ENCODE results near the gene FBXO34.

Gene FBXO34, protein sequence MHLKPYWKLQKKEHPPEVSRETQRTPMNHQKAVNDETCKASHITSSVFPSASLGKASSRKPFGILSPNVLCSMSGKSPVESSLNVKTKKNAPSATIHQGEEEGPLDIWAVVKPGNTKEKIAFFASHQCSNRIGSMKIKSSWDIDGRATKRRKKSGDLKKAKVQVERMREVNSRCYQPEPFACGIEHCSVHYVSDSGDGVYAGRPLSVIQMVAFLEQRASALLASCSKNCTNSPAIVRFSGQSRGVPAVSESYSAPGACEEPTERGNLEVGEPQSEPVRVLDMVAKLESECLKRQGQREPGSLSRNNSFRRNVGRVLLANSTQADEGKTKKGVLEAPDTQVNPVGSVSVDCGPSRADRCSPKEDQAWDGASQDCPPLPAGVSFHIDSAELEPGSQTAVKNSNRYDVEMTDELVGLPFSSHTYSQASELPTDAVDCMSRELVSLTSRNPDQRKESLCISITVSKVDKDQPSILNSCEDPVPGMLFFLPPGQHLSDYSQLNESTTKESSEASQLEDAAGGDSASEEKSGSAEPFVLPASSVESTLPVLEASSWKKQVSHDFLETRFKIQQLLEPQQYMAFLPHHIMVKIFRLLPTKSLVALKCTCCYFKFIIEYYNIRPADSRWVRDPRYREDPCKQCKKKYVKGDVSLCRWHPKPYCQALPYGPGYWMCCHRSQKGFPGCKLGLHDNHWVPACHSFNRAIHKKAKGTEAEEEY

DNA sequence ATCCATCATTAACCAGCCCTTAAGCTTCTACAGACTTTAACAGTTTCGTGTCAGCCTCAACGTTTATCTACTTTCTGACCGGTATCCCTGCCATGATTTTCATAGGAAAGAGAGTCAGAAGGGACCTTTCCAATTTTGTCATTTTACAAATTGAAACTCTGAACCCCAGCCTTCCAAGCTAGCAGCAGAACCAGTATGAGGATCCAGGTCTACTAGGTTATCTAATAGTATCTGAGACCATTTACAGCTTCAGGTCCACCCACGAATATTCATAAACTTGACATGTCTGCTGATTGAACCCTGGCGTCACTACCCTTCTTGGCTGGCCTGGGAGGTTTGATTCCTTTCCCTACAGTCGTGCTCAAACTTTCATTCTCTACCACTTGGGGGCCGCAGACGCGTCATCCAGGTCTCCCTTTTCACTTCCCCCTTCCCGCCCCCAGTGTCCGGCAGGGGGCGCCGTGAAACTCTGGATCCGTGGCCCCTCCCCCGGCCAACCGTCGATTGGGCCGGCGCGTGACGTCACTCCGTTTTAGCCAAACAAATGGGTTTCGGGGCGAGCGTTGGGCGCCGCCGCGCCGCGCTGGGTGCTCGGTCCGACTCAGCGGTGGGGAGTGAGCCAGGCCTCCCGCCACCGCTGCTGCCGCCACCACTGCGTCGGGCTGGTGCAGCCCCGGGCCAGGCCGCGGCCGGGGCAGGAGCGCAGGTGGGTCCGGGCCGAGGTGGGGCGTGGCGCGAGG, at the start of gene FBXO34:
TSS of gene FBXO34 (plus strand) at position 590 of the 740 bp plus-strand sequence. CDS start 78,970 bp downstream, outside the sequence.
- 0 out of 2 replicates have a peak, but pooled peaks have one; percentile 30 for TF ChIP-seq FOXM1 (IDR thresholded peaks at IDR 0.05; ENCODE audit: borderline replicate concordance, low read depth)
- TF ChIP-seq YY1 (IDR thresholded peaks at IDR 0.05; ENCODE audit: low read depth) = no peak
- no peak for TF ChIP-seq EGR1 (IDR thresholded peaks at IDR 0.05)
- TF ChIP-seq, protein P1, sequence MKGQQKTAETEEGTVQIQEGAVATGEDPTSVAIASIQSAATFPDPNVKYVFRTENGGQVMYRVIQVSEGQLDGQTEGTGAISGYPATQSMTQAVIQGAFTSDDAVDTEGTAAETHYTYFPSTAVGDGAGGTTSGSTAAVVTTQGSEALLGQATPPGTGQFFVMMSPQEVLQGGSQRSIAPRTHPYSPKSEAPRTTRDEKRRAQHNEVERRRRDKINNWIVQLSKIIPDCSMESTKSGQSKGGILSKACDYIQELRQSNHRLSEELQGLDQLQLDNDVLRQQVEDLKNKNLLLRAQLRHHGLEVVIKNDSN (IDR thresholded peaks at IDR 0.05) = 0 out of 2 replicates have a peak, but pooled peaks have one; percentile 27
- TF ChIP-seq, protein P2, sequence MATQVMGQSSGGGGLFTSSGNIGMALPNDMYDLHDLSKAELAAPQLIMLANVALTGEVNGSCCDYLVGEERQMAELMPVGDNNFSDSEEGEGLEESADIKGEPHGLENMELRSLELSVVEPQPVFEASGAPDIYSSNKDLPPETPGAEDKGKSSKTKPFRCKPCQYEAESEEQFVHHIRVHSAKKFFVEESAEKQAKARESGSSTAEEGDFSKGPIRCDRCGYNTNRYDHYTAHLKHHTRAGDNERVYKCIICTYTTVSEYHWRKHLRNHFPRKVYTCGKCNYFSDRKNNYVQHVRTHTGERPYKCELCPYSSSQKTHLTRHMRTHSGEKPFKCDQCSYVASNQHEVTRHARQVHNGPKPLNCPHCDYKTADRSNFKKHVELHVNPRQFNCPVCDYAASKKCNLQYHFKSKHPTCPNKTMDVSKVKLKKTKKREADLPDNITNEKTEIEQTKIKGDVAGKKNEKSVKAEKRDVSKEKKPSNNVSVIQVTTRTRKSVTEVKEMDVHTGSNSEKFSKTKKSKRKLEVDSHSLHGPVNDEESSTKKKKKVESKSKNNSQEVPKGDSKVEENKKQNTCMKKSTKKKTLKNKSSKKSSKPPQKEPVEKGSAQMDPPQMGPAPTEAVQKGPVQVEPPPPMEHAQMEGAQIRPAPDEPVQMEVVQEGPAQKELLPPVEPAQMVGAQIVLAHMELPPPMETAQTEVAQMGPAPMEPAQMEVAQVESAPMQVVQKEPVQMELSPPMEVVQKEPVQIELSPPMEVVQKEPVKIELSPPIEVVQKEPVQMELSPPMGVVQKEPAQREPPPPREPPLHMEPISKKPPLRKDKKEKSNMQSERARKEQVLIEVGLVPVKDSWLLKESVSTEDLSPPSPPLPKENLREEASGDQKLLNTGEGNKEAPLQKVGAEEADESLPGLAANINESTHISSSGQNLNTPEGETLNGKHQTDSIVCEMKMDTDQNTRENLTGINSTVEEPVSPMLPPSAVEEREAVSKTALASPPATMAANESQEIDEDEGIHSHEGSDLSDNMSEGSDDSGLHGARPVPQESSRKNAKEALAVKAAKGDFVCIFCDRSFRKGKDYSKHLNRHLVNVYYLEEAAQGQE (IDR thresholded peaks at IDR 0.05; ENCODE audit: low read depth) = no peak
- no peak for TF ChIP-seq ZBTB7A (IDR thresholded peaks at IDR 0.05; ENCODE audit: low read depth)
- peak; percentile 68; the same call in 1 of the 2 replicates for TF ChIP-seq TCF12 (IDR thresholded peaks at IDR 0.05; ENCODE audit: low read depth)
- peak; percentile 43; the same call in 1 of the 2 replicates for TF ChIP-seq TAF1 (IDR thresholded peaks at IDR 0.05; ENCODE audit: low read depth)
- TF ChIP-seq RAD21 (IDR thresholded peaks at IDR 0.05; ENCODE audit: low read depth) = peak; percentile 73
- TF ChIP-seq CREB1 (IDR thresholded peaks at IDR 0.05; ENCODE audit: low read depth) = peak; percentile 81
- no peak for TF ChIP-seq CEBPB (IDR thresholded peaks at IDR 0.05)
- no peak; the same call in 1 of the 2 replicates for TF ChIP-seq TEAD4 (IDR thresholded peaks at IDR 0.05)
- TF ChIP-seq NFIC (IDR thresholded peaks at IDR 0.05) = no peak
- TF ChIP-seq EP300 (IDR thresholded peaks at IDR 0.05; ENCODE audit: borderline replicate concordance) = no peak
- TF ChIP-seq, protein P3, sequence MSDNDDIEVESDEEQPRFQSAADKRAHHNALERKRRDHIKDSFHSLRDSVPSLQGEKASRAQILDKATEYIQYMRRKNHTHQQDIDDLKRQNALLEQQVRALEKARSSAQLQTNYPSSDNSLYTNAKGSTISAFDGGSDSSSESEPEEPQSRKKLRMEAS (IDR thresholded peaks at IDR 0.05) = peak; percentile 24; the same call in 1 of the 2 replicates

DNA sequence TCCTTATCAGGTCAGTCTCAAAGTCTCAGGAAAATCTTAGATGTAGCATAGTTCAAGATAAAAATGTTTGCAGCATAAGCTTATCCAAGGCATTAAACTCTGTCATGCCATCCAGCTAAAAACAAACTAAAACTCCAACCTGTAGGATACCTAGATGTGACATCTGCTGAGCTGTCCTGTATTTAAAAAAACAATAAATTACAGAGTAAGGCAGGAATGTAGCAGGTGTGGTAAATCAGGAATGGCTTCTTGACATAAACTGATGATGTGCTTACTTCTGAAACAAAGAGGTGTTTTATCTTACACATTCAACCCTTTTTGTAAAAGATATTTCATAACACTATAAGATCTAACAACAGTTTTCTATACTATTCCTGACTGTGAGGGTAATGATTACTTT, 49.3 kb upstream of the FBXO34 start:
- TF ChIP-seq, protein P3 (IDR thresholded peaks at IDR 0.05) = no peak
- TF ChIP-seq EP300 (IDR thresholded peaks at IDR 0.05; ENCODE audit: borderline replicate concordance) = no peak
- no peak for TF ChIP-seq YY1 (IDR thresholded peaks at IDR 0.05; ENCODE audit: low read depth)
- no peak for TF ChIP-seq CEBPB (IDR thresholded peaks at IDR 0.05)
- TF ChIP-seq, protein P1 (IDR thresholded peaks at IDR 0.05) = no peak
- TF ChIP-seq EGR1 (IDR thresholded peaks at IDR 0.05) = no peak
- TF ChIP-seq FOXM1 (IDR thresholded peaks at IDR 0.05; ENCODE audit: borderline replicate concordance, low read depth) = no peak
- TF ChIP-seq ZBTB7A (IDR thresholded peaks at IDR 0.05; ENCODE audit: low read depth) = no peak
- TF ChIP-seq NFIC (IDR thresholded peaks at IDR 0.05) = no peak
- TF ChIP-seq RAD21 (IDR thresholded peaks at IDR 0.05; ENCODE audit: low read depth) = no peak
- TF ChIP-seq, protein P2 (IDR thresholded peaks at IDR 0.05; ENCODE audit: low read depth) = no peak
- TF ChIP-seq TAF1 (IDR thresholded peaks at IDR 0.05; ENCODE audit: low read depth) = no peak
- TF ChIP-seq CREB1 (IDR thresholded peaks at IDR 0.05; ENCODE audit: low read depth) = no peak
- no peak for TF ChIP-seq TCF12 (IDR thresholded peaks at IDR 0.05; ENCODE audit: low read depth)
- TF ChIP-seq TEAD4 (IDR thresholded peaks at IDR 0.05) = no peak

DNA sequence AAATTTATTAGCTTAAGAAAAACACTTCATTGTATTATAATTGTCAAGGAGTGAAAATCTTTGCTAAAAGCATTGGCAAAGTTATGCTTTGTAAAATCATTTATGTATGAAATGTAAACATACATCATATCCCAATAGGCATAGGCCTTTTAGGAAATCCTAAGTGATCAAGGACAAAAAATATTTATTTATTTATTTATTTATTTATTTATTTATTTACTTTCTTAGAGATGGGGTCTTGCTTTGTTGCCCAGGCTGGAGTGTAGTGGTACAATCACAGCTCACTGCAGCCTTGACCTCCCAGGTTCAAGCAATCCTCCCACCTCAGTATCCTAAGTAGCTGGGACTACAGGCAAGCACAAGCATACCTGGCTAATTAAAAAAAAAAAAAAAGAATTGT, 47.9 kb upstream of the FBXO34 start:
- TF ChIP-seq TEAD4 (IDR thresholded peaks at IDR 0.05) = no peak
- no peak for TF ChIP-seq NFIC (IDR thresholded peaks at IDR 0.05)
- TF ChIP-seq RAD21 (IDR thresholded peaks at IDR 0.05; ENCODE audit: low read depth) = no peak
- no peak for TF ChIP-seq YY1 (IDR thresholded peaks at IDR 0.05; ENCODE audit: low read depth)
- TF ChIP-seq CEBPB (IDR thresholded peaks at IDR 0.05) = no peak
- no peak for TF ChIP-seq CREB1 (IDR thresholded peaks at IDR 0.05; ENCODE audit: low read depth)
- TF ChIP-seq EGR1 (IDR thresholded peaks at IDR 0.05) = no peak
- TF ChIP-seq, protein P1 (IDR thresholded peaks at IDR 0.05) = no peak

DNA sequence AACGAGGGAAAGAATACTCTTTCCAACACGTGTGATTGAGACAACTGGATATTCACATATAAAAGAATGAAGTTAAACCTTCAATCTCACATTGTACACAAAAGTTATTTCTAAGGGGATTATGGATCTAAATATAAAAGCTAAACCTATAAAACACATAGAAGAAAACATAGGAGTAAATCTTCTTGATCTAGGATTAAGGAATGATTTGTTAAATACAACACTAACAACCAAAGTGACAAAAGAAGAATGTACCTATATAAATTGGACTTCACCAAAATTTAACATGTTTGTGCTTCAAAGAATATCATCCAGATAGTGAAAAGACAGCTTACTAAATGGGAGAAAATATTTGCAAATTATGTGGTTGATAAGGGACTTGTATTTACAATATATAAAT, 43.0 kb upstream of the FBXO34 start:
- TF ChIP-seq, protein P3 (IDR thresholded peaks at IDR 0.05) = no peak
- no peak for TF ChIP-seq TAF1 (IDR thresholded peaks at IDR 0.05; ENCODE audit: low read depth)
- TF ChIP-seq NFIC (IDR thresholded peaks at IDR 0.05) = no peak
- no peak for TF ChIP-seq YY1 (IDR thresholded peaks at IDR 0.05; ENCODE audit: low read depth)
- TF ChIP-seq FOXM1 (IDR thresholded peaks at IDR 0.05; ENCODE audit: borderline replicate concordance, low read depth) = no peak
- TF ChIP-seq EP300 (IDR thresholded peaks at IDR 0.05; ENCODE audit: borderline replicate concordance) = no peak
- no peak for TF ChIP-seq TCF12 (IDR thresholded peaks at IDR 0.05; ENCODE audit: low read depth)
- TF ChIP-seq EGR1 (IDR thresholded peaks at IDR 0.05) = no peak
- TF ChIP-seq, protein P2 (IDR thresholded peaks at IDR 0.05; ENCODE audit: low read depth) = no peak
- TF ChIP-seq CEBPB (IDR thresholded peaks at IDR 0.05) = no peak
- TF ChIP-seq RAD21 (IDR thresholded peaks at IDR 0.05; ENCODE audit: low read depth) = no peak
- TF ChIP-seq, protein P1 (IDR thresholded peaks at IDR 0.05) = no peak
- TF ChIP-seq TEAD4 (IDR thresholded peaks at IDR 0.05) = no peak
- no peak for TF ChIP-seq CREB1 (IDR thresholded peaks at IDR 0.05; ENCODE audit: low read depth)
- TF ChIP-seq ZBTB7A (IDR thresholded peaks at IDR 0.05; ENCODE audit: low read depth) = no peak

All from Ishikawa (cell line).